ENCODE data around the gene P2RX4.
"Not testable (repeated sequence)": the region's sequence is repeated elsewhere in the genome, so short reads cannot be mapped to it uniquely, and the experiment has no call there.

The P2RX4 gene

GRCh38 chr12:121223292-121224285, 13.7 kb downstream of the P2RX4 start:
- H3K27ac ChIP-seq = no peak overlapping the region
- TF ChIP-seq CTCF (conservative IDR thresholded peaks at IDR 0.05) (no peak), ZFX (IDR thresholded peaks at IDR 0.05) (no peak)

- TF ChIP-seq CTCF (conservative IDR thresholded peaks at IDR 0.05) (no peak), ZFX (IDR thresholded peaks at IDR 0.05) (no peak)
- H3K27ac ChIP-seq = no peak overlapping the region
These were observed 14.7 kb downstream of the P2RX4 start for GRCh38 chr12:121224591-121224990.

- H3K27ac ChIP-seq = peak overlapping the region; percentile 74
- TF ChIP-seq ZFX (IDR thresholded peaks at IDR 0.05) = no peak
- TF ChIP-seq CTCF (conservative IDR thresholded peaks at IDR 0.05) = no peak
These were observed 16.5 kb downstream of the P2RX4 start for GRCh38 chr12:121226399-121226798.

- H3K27ac ChIP-seq = peak overlapping the region; percentile 74
These were observed 16.9 kb downstream of the P2RX4 start for GRCh38 chr12:121226871-121227270.

- TF ChIP-seq ZFX (IDR thresholded peaks at IDR 0.05) = no peak; the same call in 1 of the 2 replicates
- no peak; the same call in 1 of the 2 replicates for TF ChIP-seq CTCF (conservative IDR thresholded peaks at IDR 0.05)
- peak overlapping the region; percentile 74 for H3K27ac ChIP-seq
These were observed 17.4 kb downstream of the P2RX4 start for GRCh38 chr12:121227294-121227693.

- H3K27ac ChIP-seq = peak overlapping the region; percentile 1; the same call in 1 of the 2 replicates
- TF ChIP-seq CTCF (conservative IDR thresholded peaks at IDR 0.05) (no peak), ZFX (IDR thresholded peaks at IDR 0.05) (no peak)
These were observed 19.2 kb downstream of the P2RX4 start for GRCh38 chr12:121228919-121229665.

- peak; percentile 87 for TF ChIP-seq CTCF (conservative IDR thresholded peaks at IDR 0.05)
- not testable (repeated sequence) for H3K27ac ChIP-seq
These were observed 20.1 kb downstream of the P2RX4 start for GRCh38 chr12:121229826-121230537.

All from C4-2B (cell line).